Trophoblast cell (in vitro differentiated cells and primary cell): ENCODE measurements around the gene ZBED4.

Experiments
- DNase-seq, 2 donors: peaks; one replicate each; pipeline ENCODE4 v3.0.0-alpha.2; 2016
- H2AFZ ChIP-seq: 2 replicates; pipeline ENCODE4 v1.6.1; 2013; ENCODE audit warnings: low read length, moderate library complexity, mild to moderate bottlenecking; ENCODE audit not compliant: insufficient read depth, poor library complexity
- H2AK5ac ChIP-seq: 2 replicates; pipeline ENCODE4 v1.6.1; 2013; ENCODE audit warnings: mild to moderate bottlenecking, low read length
- H2BK120ac ChIP-seq: 2 replicates; pipeline ENCODE4 v1.6.1; 2013; ENCODE audit warnings: low read length, mild to moderate bottlenecking, moderate library complexity; ENCODE audit not compliant: insufficient read depth, poor library complexity
- H2BK12ac ChIP-seq: 2 replicates; pipeline ENCODE4 v1.6.1; 2013; ENCODE audit warnings: mild to moderate bottlenecking, low read length, moderate library complexity
- H2BK5ac ChIP-seq: 2 replicates; pipeline ENCODE4 v1.6.1; 2013; ENCODE audit warnings: low read length, low read depth, moderate library complexity, mild to moderate bottlenecking; ENCODE audit not compliant: poor library complexity
- H3K14ac ChIP-seq: 2 replicates; pipeline ENCODE4 v1.6.1; 2013; ENCODE audit warnings: mild to moderate bottlenecking, low read length
- H3K18ac ChIP-seq: 2 replicates; pipeline ENCODE4 v1.6.1; 2013; ENCODE audit warnings: mild to moderate bottlenecking, low read length
- H3K23ac ChIP-seq: 2 replicates; pipeline ENCODE4 v1.6.1; 2013; ENCODE audit warnings: low read length
- H3K27ac ChIP-seq: 2 replicates; pipeline ENCODE4 v1.5.1; 2013; ENCODE audit warnings: low read depth, mild to moderate bottlenecking, inconsistent platforms, low read length, moderate library complexity
- H3K27me3 ChIP-seq: 2 replicates; pipeline ENCODE4 v1.6.1; 2013; ENCODE audit warnings: inconsistent platforms, mild to moderate bottlenecking, low read length, moderate library complexity; ENCODE audit not compliant: insufficient read depth
- H3K36me3 ChIP-seq, 2 experiments: 1 replicate in 1 of 2; 2 replicates in 1 of 2; pipeline ENCODE4 v1.6.1; 2013; ENCODE audit warnings: low read length in 2 of 2, mild to moderate bottlenecking in 2 of 2, moderate library complexity in 1 of 2; ENCODE audit not compliant: insufficient read depth in 2 of 2, control insufficient read depth in 1 of 2
- H3K4ac ChIP-seq: 2 replicates; pipeline ENCODE4 v1.6.1; 2013; ENCODE audit warnings: low read depth, mild to moderate bottlenecking, low read length, moderate library complexity
- H3K4me1 ChIP-seq, 2 experiments: 1 replicate in 1 of 2; 2 replicates in 1 of 2; pipeline ENCODE4 v1.6.1; 2013; ENCODE audit warnings: low read length in 2 of 2, mild to moderate bottlenecking in 2 of 2, moderate library complexity in 1 of 2; ENCODE audit not compliant: insufficient read depth in 2 of 2, control insufficient read depth in 1 of 2
- H3K4me2 ChIP-seq: 2 replicates; pipeline ENCODE4 v1.6.1; 2013; ENCODE audit warnings: inconsistent platforms, mild to moderate bottlenecking, low read length, moderate library complexity
- H3K4me3 ChIP-seq: 2 replicates; pipeline ENCODE4 v1.5.1; 2013; ENCODE audit warnings: mild to moderate bottlenecking, low read depth, low read length, inconsistent platforms
- H3K79me1 ChIP-seq: one replicate; pipeline ENCODE4 v1.6.1; 2013; ENCODE audit warnings: low read length
- H3K79me2 ChIP-seq: 2 replicates; pipeline ENCODE4 v1.6.1; 2013; ENCODE audit warnings: low read length, mild to moderate bottlenecking; ENCODE audit not compliant: control insufficient read depth, insufficient read depth, poor library complexity
- H3K9ac ChIP-seq: 2 replicates; pipeline ENCODE4 v1.6.1; 2013; ENCODE audit warnings: mild to moderate bottlenecking, low read length
- H3K9me3 ChIP-seq: 2 replicates; pipeline ENCODE4 v1.6.1; 2013; ENCODE audit warnings: low read depth, mild to moderate bottlenecking, control low read depth, inconsistent platforms, low read length; ENCODE audit not compliant: insufficient read depth
- H4K12ac ChIP-seq: 2 replicates; pipeline ENCODE4 v1.6.1; 2013; ENCODE audit warnings: low read depth, mild to moderate bottlenecking, low read length, moderate library complexity
- H4K8ac ChIP-seq: 2 replicates; pipeline ENCODE4 v1.6.1; 2013; ENCODE audit warnings: low read depth, mild to moderate bottlenecking, low read length, moderate library complexity
- H4K91ac ChIP-seq: one replicate; pipeline ENCODE4 v1.6.1; 2013; ENCODE audit warnings: low read depth, mild to moderate bottlenecking, low read length, moderate library complexity
- WGBS: extraction: QIAGEN DNeasy Blood & Tissue Kit; methylation state at CpG from one replicate; pipeline ENCODE4 v1.1.7; 2013; ENCODE audit warnings: missing lambda C conversion rate; ENCODE audit not compliant: insufficient read length, insufficient coverage; ENCODE audit errors: extremely low coverage; 5-methylcytosine and 5-hydroxymethylcytosine counted together

The ZBED4 gene

DNA sequence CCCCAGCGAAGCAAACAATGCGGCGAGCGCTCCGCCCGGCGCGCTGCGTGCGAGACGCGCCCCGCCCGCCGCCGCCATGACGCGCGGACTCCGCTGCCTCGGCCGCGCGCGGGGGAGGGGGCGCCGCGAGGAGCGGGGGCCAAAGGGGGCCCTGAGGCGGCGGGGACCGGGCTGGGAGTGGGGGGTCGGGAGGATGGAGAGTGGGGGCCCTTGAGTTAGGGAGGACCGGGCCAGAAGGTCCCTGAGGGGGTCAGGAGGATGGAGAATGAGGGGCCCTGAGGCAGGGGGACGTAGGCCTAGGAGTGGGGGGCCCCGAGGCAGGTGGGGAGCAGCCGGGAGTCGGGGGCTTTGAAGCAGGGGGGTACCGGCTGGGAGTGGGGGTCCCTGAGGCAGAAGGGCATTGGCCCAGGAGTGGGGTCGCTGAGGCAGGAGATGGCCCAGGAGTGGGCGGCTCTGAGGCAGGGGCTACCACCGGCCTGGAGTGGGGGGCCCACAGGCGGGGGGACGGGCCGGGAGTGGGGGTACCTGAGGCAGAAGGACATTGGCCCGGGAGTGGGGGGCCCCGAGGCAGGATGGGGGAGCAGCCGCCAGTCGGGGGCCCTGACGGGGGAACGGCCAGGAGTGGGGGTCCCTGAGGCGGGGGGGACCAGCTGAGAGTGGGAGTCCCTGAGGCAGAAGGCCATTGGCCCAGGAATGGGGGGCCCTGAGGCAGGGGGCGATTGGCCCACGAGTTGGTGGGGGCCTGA lies 25.6 kb upstream of the ZBED4 start, which contains the start of gene BRD1:
Gene BRD1, minus strand, starts transcription at position 21 of the 746 bp plus-strand sequence. CDS start 3,556 bp downstream, outside the sequence.
- Histone ChIP-seq H2AFZ (peak within 1 kb of the TSS; percentile 99), H3K23ac (no peak within 1 kb of the TSS), H4K12ac (peak within 1 kb of the TSS; percentile 95), H3K18ac (peak within 1 kb of the TSS; percentile 72), H3K9me3 (peaks cover 4% of the 10 kb centered on the region), H3K4me2 (peak within 1 kb of the TSS; percentile 66), H2BK120ac (peak within 1 kb of the TSS; percentile 85), H3K9ac (peak within 1 kb of the TSS; percentile 87), H3K79me1 (peaks cover 13% of the 10 kb centered on the region), H3K4me3 (peak within 1 kb of the TSS; percentile 84), H2BK12ac (peak within 1 kb of the TSS; percentile 61), H3K27me3 (no peaks in the 10 kb centered on the region), H3K79me2 (peaks cover 35% of the 10 kb centered on the region), H3K4ac (peak within 1 kb of the TSS; percentile 84), H3K14ac (peak within 1 kb of the TSS; percentile 85), H3K27ac (peak within 1 kb of the TSS; percentile 13), H2AK5ac (peak within 1 kb of the TSS; percentile 75), H3K4me1 (peaks cover 17 to 22% of the 10 kb centered on the region in 2 experiments), H2BK5ac (peak within 1 kb of the TSS; percentile 68), H4K8ac (peak within 1 kb of the TSS; percentile 99), H4K91ac (peak within 1 kb of the TSS; percentile 97), H3K36me3 (peaks cover 22 to 23% of the 10 kb centered on the region in 2 experiments)
- peak in 1 of 2 donors; percentile 72 for DNase-seq
- WGBS = no CpG with 5 or more reads among the region's 54 CpGs

- no peak overlapping the region for H2BK12ac ChIP-seq
- no peak overlapping the region for H4K8ac ChIP-seq
- peak overlapping the region; percentile 48 for H2AK5ac ChIP-seq
- H3K23ac ChIP-seq = no peak overlapping the region
- H3K9me3 ChIP-seq = peaks cover 5% of the 10 kb centered on the region
- H2BK5ac ChIP-seq = no peak overlapping the region
- H2BK120ac ChIP-seq = no peak overlapping the region
- H3K9ac ChIP-seq = no peak overlapping the region
- H3K79me1 ChIP-seq = peaks cover 13% of the 10 kb centered on the region
- no peaks in the 10 kb centered on the region for H3K27me3 ChIP-seq
- H4K91ac ChIP-seq = no peak overlapping the region
- H3K79me2 ChIP-seq = peaks cover 31% of the 10 kb centered on the region
- no peak overlapping the region for H3K4me2 ChIP-seq
- no peak overlapping the region for H3K14ac ChIP-seq
- no peak overlapping the region for H3K4me3 ChIP-seq
- H3K18ac ChIP-seq = no peak overlapping the region
- WGBS = no CpG with 5 or more reads among the region's 14 CpGs
- H3K36me3 ChIP-seq = peaks cover 16 to 17% of the 10 kb centered on the region in 2 experiments
- no peak overlapping the region for H2AFZ ChIP-seq
- H3K4ac ChIP-seq = no peak overlapping the region
- no peak overlapping the region for H4K12ac ChIP-seq
- no peak overlapping the region for H3K27ac ChIP-seq
- peaks cover 17 to 22% of the 10 kb centered on the region in 2 experiments for H3K4me1 ChIP-seq
- no peak for DNase-seq
Observed at GRCh38 chr22:49828599-49828965, 25.1 kb upstream of the ZBED4 start.

GRCh38 chr22:49829044-49829853 lies 24.4 kb upstream of the ZBED4 start:
- Histone ChIP-seq H2BK5ac (no peak overlapping the region), H3K36me3 (peaks cover 10 to 12% of the 10 kb centered on the region in 2 experiments), H3K27me3 (no peaks in the 10 kb centered on the region), H2AFZ (no peak overlapping the region), H2AK5ac (no peak overlapping the region), H2BK120ac (no peak overlapping the region), H3K4me2 (no peak overlapping the region), H2BK12ac (no peak overlapping the region), H3K18ac (no peak overlapping the region), H3K27ac (no peak overlapping the region), H3K4ac (no peak overlapping the region), H3K4me1 (peaks cover 17 to 23% of the 10 kb centered on the region in 2 experiments), H3K79me1 (peaks cover 13% of the 10 kb centered on the region), H3K79me2 (peaks cover 31% of the 10 kb centered on the region), H4K8ac (no peak overlapping the region), H4K12ac (no peak overlapping the region), H3K14ac (no peak overlapping the region), H4K91ac (no peak overlapping the region), H3K23ac (no peak overlapping the region), H3K9me3 (peaks cover 5% of the 10 kb centered on the region), H3K9ac (no peak overlapping the region), H3K4me3 (no peak overlapping the region)
- no CpG with 5 or more reads among the region's 17 CpGs for WGBS
- no peak for DNase-seq

DNA sequence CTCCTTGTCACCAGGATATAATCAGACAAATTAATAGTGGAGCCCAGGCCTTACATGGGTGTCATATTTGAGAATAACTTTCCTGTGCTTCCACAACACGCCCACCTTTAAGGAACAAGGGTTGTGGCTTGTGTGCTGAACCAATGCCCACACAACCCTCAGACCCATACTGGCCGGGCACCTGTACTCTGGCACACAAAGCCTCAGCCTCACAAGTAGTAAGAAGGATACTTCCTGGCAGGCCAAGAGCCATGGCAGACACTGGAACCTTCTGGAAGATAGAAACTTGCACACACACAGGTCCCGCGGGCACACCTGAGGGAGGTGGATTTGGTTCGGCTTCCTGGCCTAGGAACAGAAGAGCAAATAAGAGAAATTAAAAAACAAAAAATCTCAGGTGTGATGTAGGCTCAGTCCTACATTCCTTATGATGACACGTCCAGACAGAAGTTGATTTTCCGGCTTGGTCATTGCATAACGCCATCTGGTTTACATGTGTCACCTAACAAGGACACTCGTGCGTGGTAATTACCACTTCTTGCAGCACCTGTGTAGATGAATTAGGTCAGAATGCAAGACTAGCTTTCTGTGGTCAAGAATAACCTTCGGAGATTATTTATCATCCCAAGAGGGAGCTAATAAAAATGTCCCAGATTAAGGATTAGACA lies 20.2 kb upstream of the ZBED4 start:
- Histone ChIP-seq H3K4ac (no peak overlapping the region), H4K91ac (no peak overlapping the region), H3K18ac (no peak overlapping the region), H2BK5ac (no peak overlapping the region), H3K4me3 (no peak overlapping the region), H3K14ac (no peak overlapping the region), H3K27me3 (no peaks in the 10 kb centered on the region), H3K4me1 (peaks cover 0 to 1% of the 10 kb centered on the region in 2 experiments), H3K23ac (no peak overlapping the region), H3K36me3 (no peaks in the 10 kb centered on the region), H2AFZ (no peak overlapping the region), H4K12ac (no peak overlapping the region), H2BK120ac (no peak overlapping the region), H4K8ac (no peak overlapping the region), H3K79me1 (no peaks in the 10 kb centered on the region), H2AK5ac (no peak overlapping the region), H3K9me3 (peaks cover 5% of the 10 kb centered on the region), H3K9ac (no peak overlapping the region), H3K27ac (no peak overlapping the region), H2BK12ac (no peak overlapping the region), H3K79me2 (no peaks in the 10 kb centered on the region), H3K4me2 (no peak overlapping the region)
- WGBS = no CpG with 5 or more reads among the region's 11 CpGs
- peak; percentile 96 to 99 for DNase-seq
